K562 (cell line): ENCODE data around the gene CPEB1. TPM values are rescaled to one million over a fixed set of nuclear protein-coding genes. Genes with fewer than 3 reads are reported as not detected.

Experiments
- ARID4B ChIP-seq: sonication (generic); formaldehyde crosslinking; IDR thresholded peaks from 2 replicates; pipeline ENCODE4 v1.8.0; 2022; ENCODE audit warnings: mild to moderate bottlenecking, missing genetic modification reagents
- BRCA1 ChIP-seq, 2 experiments: fragments of 450-650 bp in 1 of 2; sonication (generic) in 1 of 2; formaldehyde crosslinking in 1 of 2; IDR thresholded peaks; 2 replicates each; pipeline versions ENCODE4 v1.5.0 to v1.6.1; 2017 to 2020; ENCODE audit warnings: mild to moderate bottlenecking in 1 of 2, missing genetic modification reagents in 1 of 2
- BRD4 ChIP-seq: fragments of 200-600 bp; sonication (generic); IDR thresholded peaks from 2 replicates; pipeline ENCODE4 v1.6.1; 2017; ENCODE audit warnings: inconsistent platforms
- CBFB ChIP-seq: sonication (generic); formaldehyde crosslinking; IDR thresholded peaks from 2 replicates; pipeline ENCODE4 v1.4.0; 2020; ENCODE audit warnings: mild to moderate bottlenecking, missing genetic modification reagents
- CREB1 ChIP-seq, 2 experiments: sonication (generic) in 1 of 2; formaldehyde crosslinking in 1 of 2; IDR thresholded peaks; 2 replicates each; pipeline versions ENCODE4 v1.6.1 to v1.8.0; 2012 to 2022; ENCODE audit warnings: inconsistent platforms in 1 of 2, mild to moderate bottlenecking in 1 of 2, missing genetic modification reagents in 1 of 2, moderate library complexity in 1 of 2
- CTBP1 ChIP-seq: fragments of 450-650 bp; IDR thresholded peaks from 2 replicates; pipeline ENCODE4 v1.6.1; 2016; ENCODE audit warnings: borderline replicate concordance
- HDGF ChIP-seq: fragments of 450-650 bp; IDR thresholded peaks from 2 replicates; pipeline ENCODE4 v1.6.1; 2016
- NFE2 ChIP-seq: IDR thresholded peaks from 2 replicates; pipeline ENCODE4 v1.6.1; 2014; ENCODE audit warnings: antibody characterized with exemption, low read depth
- NR0B1 ChIP-seq: fragments of 450-650 bp; IDR thresholded peaks from one replicate; pipeline ENCODE4 v1.6.1; 2018; ENCODE audit warnings: mild to moderate bottlenecking, moderate library complexity; ENCODE audit not compliant: partially characterized antibody
- POLR2AphosphoS5 ChIP-seq: IDR thresholded peaks from 2 replicates; pipeline ENCODE4 v1.6.1; 2011; ENCODE audit warnings: mild to moderate bottlenecking, low read depth, low read length, moderate library complexity; ENCODE audit not compliant: control insufficient read depth, insufficient read depth
- RNF219 ChIP-seq: fragments of 250-450 bp; sonication (Bioruptor Pico); IDR thresholded peaks from 2 replicates; pipeline ENCODE4 v1.5.0; 2022; ENCODE audit warnings: mild to moderate bottlenecking
- TAF1 ChIP-seq: IDR thresholded peaks from 2 replicates; pipeline ENCODE4 v1.6.1; 2011; ENCODE audit warnings: mild to moderate bottlenecking, low read length, moderate library complexity; ENCODE audit not compliant: insufficient read depth, control insufficient read depth, severe bottlenecking; ENCODE audit errors: extremely low read depth
- YY1 ChIP-seq, 3 experiments: IDR thresholded peaks; 2 replicates each; pipeline ENCODE4 v1.6.1; 2011; ENCODE audit warnings: low read length in 2 of 3, mild to moderate bottlenecking in 2 of 3, moderate library complexity in 2 of 3, borderline replicate concordance in 1 of 3, control low read depth in 1 of 3, low read depth in 1 of 3; ENCODE audit not compliant: insufficient read depth in 3 of 3, insufficient replicate concordance in 2 of 3, control insufficient read depth in 1 of 3, insufficient read length in 1 of 3; ENCODE audit errors: extremely low read depth in 1 of 3
- ZBTB12 ChIP-seq: fragments of 250-450 bp; sonication (Bioruptor Pico); IDR thresholded peaks from 2 replicates; pipeline ENCODE4 v1.4.0; 2020
- ZNF75A ChIP-seq: fragments of 450-650 bp; formaldehyde crosslinking; IDR thresholded peaks from 2 replicates; pipeline ENCODE4 v1.4.0; 2020; ENCODE audit warnings: mild to moderate bottlenecking
- polyA plus RNA-seq, 8 experiments: library from polyadenylated mRNA; depleted of rRNA in 4 of 8; stranded (reverse) in 5 of 8; unstranded in 3 of 8; fragments of >200 nt; fragmentation: Nextera tagmentation in 2 of 8; fragmentation: Illumina TruSeq in 1 of 8; extraction: Ambion mirVana in 2 of 8; extraction: Trizol in 1 of 8; gene quantifications; 2 replicates each; pipeline versions ENCODE4 v1.2.1 to v1.2.3, GENCODE V29; 2011 to 2014; ENCODE audit warnings: inconsistent platforms in 1 of 8, missing spikeins in 1 of 8
- total RNA-seq, 7 experiments: library from RNA; depleted of rRNA in 6 of 7; stranded (reverse); fragments of >200 nt in 6 of 7; fragmentation: Illumina TruSeq in 2 of 7; extraction: Trizol in 2 of 7; gene quantifications; 2 replicates each; pipeline versions ENCODE4 v1.2.1 to v1.2.3, GENCODE V29; 2011 to 2021; ENCODE audit warnings: low replicate concordance in 1 of 7

The CPEB1 gene
- total and polyA plus RNA-seq, 9 of the 15 experiments (the other 6 are each of a cell fraction or from before 2014, with no cell fraction given): 2.2 to 13.4 (median 9.7) TPM

GRCh38 chr15:82680200-82681102 is 33.3 kb upstream of the CPEB1 start (continued):
- TF ChIP-seq ARID4B (no peak; the same call in 1 of the 2 replicates), CREB1 (IDR thresholded peaks at IDR 0.05) (peak; percentile 82), CREB1 (CRISPR knock-in tag; IDR thresholded peaks at IDR 0.05) (peak; percentile 80), ZNF75A (CRISPR knock-in tag) (no peak), NR0B1 (no peak), HDGF (peak; percentile 53; the same call in 1 of the 2 replicates), TAF1 (peak; percentile 69), ZBTB12 (CRISPR knock-in tag) (no peak), RNF219 (CRISPR knock-in tag) (no peak), POLR2AphosphoS5 (peak; percentile 82), YY1 (IDR thresholded peaks at IDR 0.05; ENCODE audit: borderline replicate concordance in 1 of 3, control insufficient read depth in 1 of 3, extremely low read depth in 1 of 3, insufficient read depth in 3 of 3, insufficient read length in 1 of 3, insufficient replicate concordance in 2 of 3, low read depth in 1 of 3, low read length in 2 of 3) (peak; percentile 17 to 84 (median 81)), CTBP1 (peak; percentile 86), BRCA1 (IDR thresholded peaks at IDR 0.05) (no peak), BRCA1 (CRISPR knock-in tag; IDR thresholded peaks at IDR 0.05) (no peak), BRD4 (no peak), CBFB (CRISPR knock-in tag) (0 out of 2 replicates have a peak, but pooled peaks have one; percentile 24), NFE2 (no peak)
